Stimulated activated effector memory CD8-positive, alpha-beta T cell treated with anti-CD3 and anti-CD28 coated beads, Interleukin-12 subunit alpha, Interleukin-12 subunit beta, amount 100 ng/mL, for 72 hours (primary cell): ENCODE data around the gene RASGRF2.

Experiments used
- ATAC-seq: fragments of 150-1000 bp; cut with Tn5 transposase; 2 replicates; pipeline ENCODE4 v1.10.0; 2021
- DNase-seq, 2 donors: peaks; one replicate each; pipeline ENCODE4 v3.0.0; 2021 to 2022; ENCODE audit warnings: low spot score in 2 of 2
- H3K27ac Mint-ChIP-seq: one replicate; pipeline ENCODE4 v1.8.0; 2022; ENCODE audit warnings: mild to moderate bottlenecking, mixed read lengths
- H3K36me3 Mint-ChIP-seq: one replicate; pipeline ENCODE4 v1.8.0; 2022; ENCODE audit warnings: mild to moderate bottlenecking, mixed read lengths
- H3K4me1 Mint-ChIP-seq: one replicate; pipeline ENCODE4 v1.8.0; 2022; ENCODE audit warnings: mixed read lengths
- H3K4me3 Mint-ChIP-seq: one replicate; pipeline ENCODE4 v1.8.0; 2022; ENCODE audit warnings: mild to moderate bottlenecking, mixed read lengths
- H3K9me3 Mint-ChIP-seq: one replicate; pipeline ENCODE4 v1.8.0; 2022; ENCODE audit warnings: mixed read lengths

The RASGRF2 gene

GRCh38 chr5:81204205-81204604 is 244.0 kb downstream of the RASGRF2 start:
- peak overlapping the region; percentile 9 for H3K27ac Mint-ChIP-seq

GRCh38 chr5:81205058-81205457 is 244.9 kb downstream of the RASGRF2 start:
- Mint-ChIP-seq H3K9me3 (no peaks in the 10 kb centered on the region), H3K4me1 (no peaks in the 10 kb centered on the region), H3K4me3 (no peak overlapping the region), H3K36me3 (peaks cover 24% of the 10 kb centered on the region), H3K27ac (peak overlapping the region; percentile 70)
- ATAC-seq: no peak
- DNase-seq: no peak

More at GRCh38 chr5:81204205-81204604, 244.0 kb downstream of the RASGRF2 start:
- ATAC-seq (no peak), DNase-seq (no peak)
- no peaks in the 10 kb centered on the region for H3K9me3 Mint-ChIP-seq
- no peak overlapping the region for H3K4me3 Mint-ChIP-seq
- no peaks in the 10 kb centered on the region for H3K4me1 Mint-ChIP-seq
- peaks cover 24% of the 10 kb centered on the region for H3K36me3 Mint-ChIP-seq

DNA sequence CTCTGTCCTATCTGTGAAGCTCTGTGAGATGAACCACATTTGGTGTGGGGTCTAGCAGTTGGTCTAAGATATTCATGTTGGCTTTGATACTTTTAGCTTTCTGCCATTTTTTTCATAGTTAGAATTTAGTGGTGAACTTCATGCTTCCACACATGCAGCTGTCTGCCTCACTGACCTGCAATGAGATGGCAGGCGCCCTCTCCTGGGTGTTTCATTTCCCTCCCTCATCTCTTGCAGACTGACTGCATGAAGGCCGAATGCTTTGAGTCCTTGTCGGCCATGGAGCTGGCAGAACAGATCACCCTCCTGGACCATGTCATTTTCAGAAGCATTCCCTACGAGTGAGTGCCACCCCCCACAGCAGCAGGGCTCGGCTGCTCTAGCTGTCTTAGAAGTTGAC is 246.8 kb downstream of the RASGRF2 start:
- DNase-seq (no peak), ATAC-seq (no peak)
- Mint-ChIP-seq H3K36me3 (peaks cover 23% of the 10 kb centered on the region), H3K9me3 (no peaks in the 10 kb centered on the region), H3K27ac (no peak overlapping the region), H3K4me1 (peaks cover 7% of the 10 kb centered on the region), H3K4me3 (no peak overlapping the region)

GRCh38 chr5:81208904-81209303 is 248.7 kb downstream of the RASGRF2 start:
- Mint-ChIP-seq H3K27ac (no peak overlapping the region), H3K36me3 (peaks cover 39% of the 10 kb centered on the region), H3K4me1 (peaks cover 26% of the 10 kb centered on the region), H3K4me3 (no peak overlapping the region), H3K9me3 (no peaks in the 10 kb centered on the region)
- ATAC-seq: no peak
- no peak for DNase-seq

DNA sequence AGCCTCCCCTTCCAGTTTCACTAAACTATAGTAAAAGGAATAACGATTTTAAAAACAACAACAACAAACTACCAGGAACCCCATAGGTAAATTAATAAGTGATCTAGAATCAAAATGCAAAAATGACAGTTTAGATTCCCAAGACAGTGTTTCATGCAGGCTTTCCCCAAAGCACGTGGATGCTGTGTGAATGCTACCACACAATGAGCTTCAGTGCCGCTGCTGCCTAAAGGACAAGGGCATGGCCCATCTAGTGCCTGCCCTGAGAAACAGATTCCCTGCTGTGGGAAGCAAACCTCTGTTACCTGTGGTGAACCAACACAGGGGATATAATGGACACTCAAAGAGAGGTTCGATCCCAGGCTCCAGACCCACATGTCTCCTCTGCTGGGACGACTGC is 249.2 kb downstream of the RASGRF2 start:
- peaks cover 26% of the 10 kb centered on the region for H3K4me1 Mint-ChIP-seq
- H3K36me3 Mint-ChIP-seq: peaks cover 39% of the 10 kb centered on the region
- H3K27ac Mint-ChIP-seq: peak overlapping the region; percentile 29
- no peak for DNase-seq
- H3K4me3 Mint-ChIP-seq: no peak overlapping the region
- no peaks in the 10 kb centered on the region for H3K9me3 Mint-ChIP-seq
- no peak for ATAC-seq

DNA sequence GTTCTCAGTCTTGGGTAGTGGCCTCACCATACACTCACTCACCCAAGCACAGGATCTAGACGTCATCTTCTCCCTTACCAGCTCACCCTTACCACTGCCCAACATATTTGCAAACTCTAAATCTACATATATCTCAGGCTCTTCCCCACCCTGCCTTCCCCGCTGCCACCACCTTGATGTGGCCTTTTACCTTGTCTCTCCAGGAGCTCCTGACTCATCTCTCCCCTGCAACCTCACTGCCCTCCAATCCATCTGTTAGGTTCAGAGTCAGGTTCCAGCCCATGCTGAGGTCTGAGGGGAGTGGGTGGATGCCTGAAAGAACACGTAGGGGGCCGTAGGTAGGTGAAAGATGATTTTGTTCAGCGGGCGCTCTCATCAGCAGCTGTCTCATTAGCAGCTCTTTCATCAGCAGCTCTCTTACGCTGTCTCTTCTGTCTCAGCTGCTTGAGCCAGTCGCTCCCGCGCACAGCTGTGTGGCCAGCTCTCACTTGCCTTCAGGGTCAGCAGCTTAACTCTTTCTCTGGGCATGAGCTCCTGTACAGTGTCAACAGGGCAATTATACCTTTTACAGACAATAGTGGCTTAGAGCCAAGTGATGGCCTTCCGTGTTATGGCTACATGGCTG is 249.8 kb downstream of the RASGRF2 start:
- peak overlapping the region; percentile 29 for H3K27ac Mint-ChIP-seq

DNA sequence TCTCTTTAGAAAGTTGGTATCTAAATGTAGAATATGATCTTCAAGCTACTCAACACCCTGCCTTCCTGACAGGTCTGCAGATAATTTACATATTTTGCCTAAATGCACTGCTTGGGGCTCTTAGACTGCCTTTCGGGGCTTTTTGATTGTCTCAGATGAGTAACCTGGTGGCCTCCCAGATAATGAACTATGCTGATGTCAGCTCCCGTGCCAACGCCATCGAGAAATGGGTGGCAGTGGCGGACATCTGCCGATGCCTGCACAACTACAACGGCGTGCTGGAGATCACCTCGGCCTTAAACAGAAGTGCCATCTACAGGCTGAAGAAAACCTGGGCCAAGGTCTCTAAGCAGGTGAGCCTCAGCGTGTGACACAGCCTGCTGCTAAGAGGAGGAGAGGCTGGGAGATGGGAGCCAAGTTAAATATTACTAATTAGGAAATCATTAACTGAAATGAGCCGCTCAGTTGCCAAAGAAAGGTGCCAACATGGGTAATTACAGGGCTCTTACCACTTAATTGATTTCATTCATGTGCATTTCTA is 252.1 kb downstream of the RASGRF2 start:
- Mint-ChIP-seq H3K4me1 (peaks cover 38% of the 10 kb centered on the region), H3K9me3 (no peaks in the 10 kb centered on the region), H3K27ac (peak overlapping the region; percentile 64), H3K4me3 (peak overlapping the region; percentile 23), H3K36me3 (peaks cover 38% of the 10 kb centered on the region)
- ATAC-seq (peak; percentile 74), DNase-seq (no peak)

More for the DNA sequence above, 249.8 kb downstream of the RASGRF2 start:
- peaks cover 39% of the 10 kb centered on the region for H3K36me3 Mint-ChIP-seq
- no peak overlapping the region for H3K4me3 Mint-ChIP-seq
- peak; percentile 69 for ATAC-seq
- H3K4me1 Mint-ChIP-seq: peaks cover 32% of the 10 kb centered on the region
- no peaks in the 10 kb centered on the region for H3K9me3 Mint-ChIP-seq
- DNase-seq: no peak

GRCh38 chr5:81213070-81213469 is 252.9 kb downstream of the RASGRF2 start:
- Mint-ChIP-seq H3K36me3 (peaks cover 38% of the 10 kb centered on the region), H3K4me3 (no peak overlapping the region), H3K9me3 (no peaks in the 10 kb centered on the region), H3K4me1 (peaks cover 38% of the 10 kb centered on the region), H3K27ac (peak overlapping the region; percentile 82)
- DNase-seq (no peak), ATAC-seq (no peak)

- Mint-ChIP-seq H3K27ac (peak overlapping the region; percentile 82), H3K9me3 (no peaks in the 10 kb centered on the region), H3K4me3 (no peak overlapping the region), H3K36me3 (peaks cover 43% of the 10 kb centered on the region), H3K4me1 (peaks cover 38% of the 10 kb centered on the region)
- ATAC-seq (peak; percentile 87), DNase-seq (peak in 1 of 2 donors; percentile 60)
These were observed 254.7 kb downstream of the RASGRF2 start for GRCh38 chr5:81214848-81215247.

DNA sequence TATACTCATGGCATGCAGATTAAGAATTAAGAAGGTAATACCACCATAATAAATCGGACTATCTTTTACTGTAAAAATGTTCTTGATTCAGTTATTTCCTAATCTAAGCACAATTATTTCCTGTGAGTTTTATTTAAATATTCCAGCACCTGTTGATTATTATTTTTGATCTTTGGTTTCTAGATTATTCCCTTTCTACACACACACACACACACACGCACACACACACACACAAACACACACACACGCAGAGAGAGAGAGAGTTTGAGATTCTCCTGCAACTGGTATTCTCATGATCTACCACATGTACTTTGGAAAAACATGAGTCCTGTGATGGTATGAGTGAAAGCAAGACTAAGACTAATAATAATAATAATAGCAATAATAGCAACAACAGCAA is 256.0 kb downstream of the RASGRF2 start:
- Mint-ChIP-seq H3K4me3 (no peak overlapping the region), H3K27ac (no peak overlapping the region), H3K4me1 (peaks cover 37% of the 10 kb centered on the region), H3K36me3 (peaks cover 43% of the 10 kb centered on the region), H3K9me3 (no peaks in the 10 kb centered on the region)
- no peak for DNase-seq
- ATAC-seq: no peak

GRCh38 chr5:81219389-81219788 is 259.2 kb downstream of the RASGRF2 start:
- Mint-ChIP-seq H3K4me3 (no peak overlapping the region), H3K27ac (no peak overlapping the region), H3K36me3 (peaks cover 25% of the 10 kb centered on the region), H3K4me1 (peaks cover 11% of the 10 kb centered on the region), H3K9me3 (no peaks in the 10 kb centered on the region)
- DNase-seq (no peak), ATAC-seq (no peak)

DNA sequence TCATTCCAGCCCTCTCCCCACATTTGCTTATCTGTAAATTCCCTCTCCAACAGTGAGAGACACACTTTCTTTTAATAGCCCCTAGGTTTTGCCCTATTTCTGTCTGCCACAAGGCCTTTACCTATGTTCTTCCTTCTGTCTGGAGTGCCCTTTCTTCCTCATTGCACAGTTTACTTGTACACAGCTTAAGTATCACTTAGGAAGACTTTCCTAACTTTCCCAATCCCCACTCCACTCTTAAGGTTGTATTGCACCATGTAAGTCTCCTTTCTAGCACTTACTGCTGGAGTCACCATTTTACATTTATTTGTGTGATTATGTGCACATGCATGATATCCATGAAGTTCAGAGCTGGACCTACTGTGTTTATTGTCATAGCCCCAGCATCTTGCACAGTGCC is 262.1 kb downstream of the RASGRF2 start:
- Mint-ChIP-seq H3K27ac (no peak overlapping the region), H3K9me3 (no peaks in the 10 kb centered on the region), H3K4me1 (no peaks in the 10 kb centered on the region), H3K36me3 (peaks cover 22% of the 10 kb centered on the region), H3K4me3 (no peak overlapping the region)
- DNase-seq (no peak), ATAC-seq (no peak)

- H3K4me3 Mint-ChIP-seq: no peak overlapping the region
- H3K9me3 Mint-ChIP-seq: no peaks in the 10 kb centered on the region
- ATAC-seq: no peak
These were observed 265.3 kb downstream of the RASGRF2 start for GRCh38 chr5:81225463-81225862.

DNA sequence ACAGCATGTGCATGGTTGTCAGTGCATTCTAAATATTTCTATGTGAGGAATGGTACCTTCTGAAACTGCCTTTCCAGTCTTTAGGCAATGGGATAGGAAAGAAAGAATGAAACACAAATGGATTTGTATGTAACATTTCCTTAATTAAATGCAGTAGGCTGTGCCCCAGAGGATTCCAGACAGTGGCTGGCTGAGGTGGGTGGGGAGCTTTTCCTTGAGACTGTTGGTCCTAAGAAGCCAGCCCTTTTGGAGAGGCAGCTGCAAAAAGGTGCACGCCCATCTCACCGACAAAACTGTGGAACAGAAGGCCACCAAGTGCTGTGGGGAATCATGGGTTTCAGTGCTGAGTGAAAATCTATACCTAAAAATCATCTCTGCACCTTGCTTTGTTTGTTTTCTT is 266.1 kb downstream of the RASGRF2 start:
- Mint-ChIP-seq H3K4me3 (no peak overlapping the region), H3K4me1 (no peaks in the 10 kb centered on the region), H3K27ac (no peak overlapping the region), H3K9me3 (no peaks in the 10 kb centered on the region), H3K36me3 (peaks cover 7% of the 10 kb centered on the region)
- DNase-seq: no peak
- no peak for ATAC-seq

More at GRCh38 chr5:81225463-81225862, 265.3 kb downstream of the RASGRF2 start:
- no peak for DNase-seq
- Mint-ChIP-seq H3K4me1 (no peaks in the 10 kb centered on the region), H3K36me3 (peaks cover 7% of the 10 kb centered on the region), H3K27ac (no peak overlapping the region)

DNA sequence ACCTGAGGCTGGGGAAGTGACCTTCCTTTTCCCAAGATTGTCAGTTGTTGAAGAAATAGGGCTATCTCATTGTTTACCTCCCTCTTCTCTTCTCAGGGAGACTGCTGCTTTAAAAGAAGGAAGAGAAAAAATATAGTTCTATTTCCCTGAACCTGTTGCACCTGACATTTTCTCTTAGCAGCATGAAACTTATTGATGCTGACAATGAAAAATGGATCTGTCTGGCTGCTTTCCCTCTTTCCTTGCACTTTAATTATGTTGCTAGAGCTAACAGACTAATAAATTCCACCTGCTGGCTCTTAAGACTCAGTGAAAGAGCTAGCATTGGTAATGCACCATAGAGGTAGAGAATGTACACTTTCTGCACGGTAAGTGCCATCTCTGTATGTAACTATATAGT is 266.8 kb downstream of the RASGRF2 start:
- H3K4me1 Mint-ChIP-seq: no peaks in the 10 kb centered on the region
- peaks cover 7% of the 10 kb centered on the region for H3K36me3 Mint-ChIP-seq
- ATAC-seq (no peak), DNase-seq (no peak)
- H3K27ac Mint-ChIP-seq: no peak overlapping the region
- no peak overlapping the region for H3K4me3 Mint-ChIP-seq
- H3K9me3 Mint-ChIP-seq: no peaks in the 10 kb centered on the region

DNA sequence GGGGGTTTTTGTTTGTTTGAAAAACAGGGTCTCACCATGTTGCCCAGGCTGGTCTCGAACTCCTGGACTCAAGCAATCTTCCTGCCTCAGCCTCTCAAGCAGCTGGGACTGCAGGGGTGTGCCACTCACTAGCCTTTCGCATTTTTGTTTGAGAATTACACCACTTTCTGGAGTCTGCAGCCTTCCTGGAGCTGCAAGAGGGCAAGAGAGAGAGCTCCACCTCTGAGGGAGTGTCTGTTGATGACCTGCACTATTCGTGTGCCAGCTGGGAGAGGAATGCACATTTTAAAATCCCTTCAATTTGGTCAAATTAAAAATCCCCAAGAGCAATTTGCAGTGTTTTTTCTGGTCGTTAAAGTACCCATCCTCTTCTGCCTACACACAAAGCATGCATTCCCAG is 267.9 kb downstream of the RASGRF2 start:
- peaks cover 7% of the 10 kb centered on the region for H3K36me3 Mint-ChIP-seq
- no peaks in the 10 kb centered on the region for H3K9me3 Mint-ChIP-seq
- no peaks in the 10 kb centered on the region for H3K4me1 Mint-ChIP-seq
- no peak overlapping the region for H3K4me3 Mint-ChIP-seq
- no peak overlapping the region for H3K27ac Mint-ChIP-seq
- DNase-seq (no peak), ATAC-seq (no peak)
